Progenitor cell of endocrine pancreas (in vitro differentiated cells): ENCODE data around the gene TSKS. TPM values are rescaled to one million over a fixed set of nuclear protein-coding genes. Genes with fewer than 3 reads are reported as not detected.
A peak's percentile ranks its signal among the peaks of the same experiment; 100 is the strongest.

Experiments
- DNase-seq: peaks from one replicate; pipeline ENCODE4 v3.0.0; 2021; ENCODE audit warnings: low spot score; ENCODE audit not compliant: unreplicated experiment
- H3K27ac Mint-ChIP-seq: 2 replicates; pipeline ENCODE4 v1.8.0; 2021; ENCODE audit warnings: mild to moderate bottlenecking, moderate library complexity, mixed read lengths
- H3K27me3 Mint-ChIP-seq: 2 replicates; pipeline ENCODE4 v1.8.0; 2021; ENCODE audit warnings: mixed read lengths
- H3K36me3 Mint-ChIP-seq: 2 replicates; pipeline ENCODE4 v1.8.0; 2022; ENCODE audit warnings: mixed read lengths; ENCODE audit not compliant: insufficient read depth
- H3K4me1 Mint-ChIP-seq: 2 replicates; pipeline ENCODE4 v1.8.0; 2021; ENCODE audit warnings: low read depth, mixed read lengths
- H3K4me3 Mint-ChIP-seq: 2 replicates; pipeline ENCODE4 v1.8.0; 2021; ENCODE audit warnings: low read depth, mild to moderate bottlenecking, moderate library complexity, mixed read lengths
- H3K9me3 Mint-ChIP-seq: 2 replicates; pipeline ENCODE4 v1.8.0; 2021; ENCODE audit warnings: low read depth, mixed read lengths
- total RNA-seq: library from RNA; stranded (reverse); gene quantifications from 2 replicates; pipeline ENCODE4 v1.2.1, GENCODE V29; 2021
- TF ChIP-seq, protein P1 (sequence below): fragments of 200-600 bp; sonication (generic); IDR thresholded peaks from one replicate; pipeline ENCODE4 v1.5.0; 2021; ENCODE audit warnings: antibody characterized with exemption, mild to moderate bottlenecking; ENCODE audit not compliant: unreplicated experiment

The TSKS gene
- total RNA-seq, 1 donor from 2014 or later = not detected

GRCh38 chr19:49744946-49745381 lies 18.1 kb downstream of the TSKS start:
- DNase-seq = no peak
- Mint-ChIP-seq H3K4me1 (no peaks in the 10 kb centered on the region), H3K27me3 (peaks cover 7% of the 10 kb centered on the region)

GRCh38 chr19:49741210-49741844 lies 21.8 kb downstream of the TSKS start:
- Mint-ChIP-seq H3K27me3 (no peaks in the 10 kb centered on the region), H3K4me3 (no peak overlapping the region), H3K27ac (peak overlapping the region; percentile 71), H3K36me3 (no peaks in the 10 kb centered on the region), H3K9me3 (no peaks in the 10 kb centered on the region), H3K4me1 (no peaks in the 10 kb centered on the region)
- TF ChIP-seq, protein P1, sequence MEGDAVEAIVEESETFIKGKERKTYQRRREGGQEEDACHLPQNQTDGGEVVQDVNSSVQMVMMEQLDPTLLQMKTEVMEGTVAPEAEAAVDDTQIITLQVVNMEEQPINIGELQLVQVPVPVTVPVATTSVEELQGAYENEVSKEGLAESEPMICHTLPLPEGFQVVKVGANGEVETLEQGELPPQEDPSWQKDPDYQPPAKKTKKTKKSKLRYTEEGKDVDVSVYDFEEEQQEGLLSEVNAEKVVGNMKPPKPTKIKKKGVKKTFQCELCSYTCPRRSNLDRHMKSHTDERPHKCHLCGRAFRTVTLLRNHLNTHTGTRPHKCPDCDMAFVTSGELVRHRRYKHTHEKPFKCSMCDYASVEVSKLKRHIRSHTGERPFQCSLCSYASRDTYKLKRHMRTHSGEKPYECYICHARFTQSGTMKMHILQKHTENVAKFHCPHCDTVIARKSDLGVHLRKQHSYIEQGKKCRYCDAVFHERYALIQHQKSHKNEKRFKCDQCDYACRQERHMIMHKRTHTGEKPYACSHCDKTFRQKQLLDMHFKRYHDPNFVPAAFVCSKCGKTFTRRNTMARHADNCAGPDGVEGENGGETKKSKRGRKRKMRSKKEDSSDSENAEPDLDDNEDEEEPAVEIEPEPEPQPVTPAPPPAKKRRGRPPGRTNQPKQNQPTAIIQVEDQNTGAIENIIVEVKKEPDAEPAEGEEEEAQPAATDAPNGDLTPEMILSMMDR = no peak
- DNase-seq = no peak

More at GRCh38 chr19:49744946-49745381, 18.1 kb downstream of the TSKS start:
- no peak overlapping the region for H3K27ac Mint-ChIP-seq
- no peaks in the 10 kb centered on the region for H3K36me3 Mint-ChIP-seq
- H3K4me3 Mint-ChIP-seq = no peak overlapping the region
- TF ChIP-seq, protein P1 = no peak
- no peaks in the 10 kb centered on the region for H3K9me3 Mint-ChIP-seq

GRCh38 chr19:49739933-49740332 lies 23.2 kb downstream of the TSKS start:
- no peak for DNase-seq
- TF ChIP-seq, protein P1 = no peak

DNA sequence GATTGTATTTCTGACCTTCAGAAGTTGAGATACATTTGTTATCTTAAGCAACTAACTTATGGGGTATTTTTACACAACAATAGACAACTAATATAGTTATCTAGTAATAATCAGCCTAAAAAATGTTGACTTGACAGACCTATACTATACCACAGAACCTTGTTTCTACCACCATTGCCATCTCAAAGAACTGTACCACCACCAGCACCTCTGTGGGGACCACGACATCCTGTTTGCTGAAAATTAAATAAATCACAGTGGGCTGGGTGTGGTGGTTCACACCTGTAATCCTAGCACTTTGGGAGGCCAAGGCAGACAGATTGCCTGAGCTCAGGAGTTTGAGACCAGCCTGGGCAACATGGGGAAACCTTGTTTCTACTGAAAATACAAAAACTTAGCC lies 24.0 kb downstream of the TSKS start:
- TF ChIP-seq, protein P1 = no peak
- Mint-ChIP-seq H3K27ac (no peak overlapping the region), H3K4me1 (no peaks in the 10 kb centered on the region), H3K4me3 (no peak overlapping the region), H3K36me3 (no peaks in the 10 kb centered on the region), H3K9me3 (no peaks in the 10 kb centered on the region), H3K27me3 (no peaks in the 10 kb centered on the region)
- DNase-seq = no peak

More at GRCh38 chr19:49739933-49740332, 23.2 kb downstream of the TSKS start:
- no peak overlapping the region for H3K4me3 Mint-ChIP-seq
- H3K27me3 Mint-ChIP-seq = no peaks in the 10 kb centered on the region
- no peak overlapping the region for H3K27ac Mint-ChIP-seq
- H3K4me1 Mint-ChIP-seq = no peaks in the 10 kb centered on the region
- no peaks in the 10 kb centered on the region for H3K36me3 Mint-ChIP-seq
- no peaks in the 10 kb centered on the region for H3K9me3 Mint-ChIP-seq

GRCh38 chr19:49738268-49738667 lies 24.8 kb downstream of the TSKS start:
- Mint-ChIP-seq H3K4me3 (no peak overlapping the region), H3K27me3 (no peaks in the 10 kb centered on the region), H3K4me1 (no peaks in the 10 kb centered on the region), H3K27ac (no peak overlapping the region), H3K9me3 (no peaks in the 10 kb centered on the region), H3K36me3 (no peaks in the 10 kb centered on the region)
- TF ChIP-seq, protein P1 = no peak
- no peak for DNase-seq
